Liver (tissue), 3 donors: Measurements from ENCODE around the gene CDC40.

Experiments
- FOXA1 ChIP-seq: IDR thresholded peaks from 2 replicates; pipeline ENCODE4 v1.6.1; 2016; ENCODE audit warnings: antibody characterized with exemption
- REST ChIP-seq: IDR thresholded peaks from 2 replicates; pipeline ENCODE4 v1.6.1; 2016; ENCODE audit warnings: antibody characterized with exemption, mild to moderate bottlenecking
- TAF1 ChIP-seq: conservative IDR thresholded peaks from 2 replicates; pipeline ENCODE4 v1.6.1; 2016; ENCODE audit warnings: antibody characterized with exemption, mild to moderate bottlenecking
- TF ChIP-seq, protein P1 (sequence below): fragments of 150-350 bp; IDR thresholded peaks from 2 replicates; pipeline ENCODE4 v1.5.1; 2017; ENCODE audit warnings: improper control_type of control experiment, low read depth, low read length; ENCODE audit not compliant: missing input control
- donor health status: healthy.
- donor health status: healthy.

GRCh38 chr6:110140650-110141049 lies 39.6 kb upstream of the CDC40 start:
- TF ChIP-seq, protein P1, sequence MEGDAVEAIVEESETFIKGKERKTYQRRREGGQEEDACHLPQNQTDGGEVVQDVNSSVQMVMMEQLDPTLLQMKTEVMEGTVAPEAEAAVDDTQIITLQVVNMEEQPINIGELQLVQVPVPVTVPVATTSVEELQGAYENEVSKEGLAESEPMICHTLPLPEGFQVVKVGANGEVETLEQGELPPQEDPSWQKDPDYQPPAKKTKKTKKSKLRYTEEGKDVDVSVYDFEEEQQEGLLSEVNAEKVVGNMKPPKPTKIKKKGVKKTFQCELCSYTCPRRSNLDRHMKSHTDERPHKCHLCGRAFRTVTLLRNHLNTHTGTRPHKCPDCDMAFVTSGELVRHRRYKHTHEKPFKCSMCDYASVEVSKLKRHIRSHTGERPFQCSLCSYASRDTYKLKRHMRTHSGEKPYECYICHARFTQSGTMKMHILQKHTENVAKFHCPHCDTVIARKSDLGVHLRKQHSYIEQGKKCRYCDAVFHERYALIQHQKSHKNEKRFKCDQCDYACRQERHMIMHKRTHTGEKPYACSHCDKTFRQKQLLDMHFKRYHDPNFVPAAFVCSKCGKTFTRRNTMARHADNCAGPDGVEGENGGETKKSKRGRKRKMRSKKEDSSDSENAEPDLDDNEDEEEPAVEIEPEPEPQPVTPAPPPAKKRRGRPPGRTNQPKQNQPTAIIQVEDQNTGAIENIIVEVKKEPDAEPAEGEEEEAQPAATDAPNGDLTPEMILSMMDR: no peak
- TF ChIP-seq TAF1 (no peak), FOXA1 (no peak), REST (no peak)
